ENCODE data around the gene CD8B2.
"Not testable (repeated sequence)": the region's sequence is repeated elsewhere in the genome, so short reads cannot be mapped to it uniquely, and the experiment has no call there.

DNA sequence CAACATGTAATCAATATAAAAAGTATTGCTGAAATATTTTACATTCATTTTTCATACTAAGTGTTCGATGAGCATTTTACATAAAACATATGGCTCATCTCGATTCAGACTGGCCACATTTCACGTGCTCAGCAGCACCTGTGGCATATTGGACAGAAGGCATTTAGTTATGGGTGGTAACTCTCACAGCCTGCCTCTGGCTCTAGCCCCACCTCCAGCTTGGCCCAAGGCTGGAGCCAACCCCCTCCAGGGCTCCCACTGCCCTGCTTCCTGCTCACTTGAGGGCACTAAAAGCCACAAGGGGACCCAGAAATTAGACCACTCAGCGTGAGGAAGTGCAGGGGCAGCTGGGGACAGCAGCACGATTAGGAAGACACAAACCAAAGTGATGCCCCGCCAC is 5.2 kb downstream of the CD8B2 start:
- TF ChIP-seq CTCF (IDR thresholded peaks at IDR 0.05; ENCODE audit: low read length); EZH2 (IDR thresholded peaks at IDR 0.05; ENCODE audit: borderline replicate concordance, low read length): not testable (repeated sequence)
